Endothelial cell of umbilical vein (primary cell): Measurements from ENCODE around the gene MEF2D. TPM values are rescaled to one million over a fixed set of nuclear protein-coding genes. Genes with fewer than 3 reads are reported as not detected.
A peak's percentile ranks its signal among the peaks of the same experiment; 100 is the strongest.

ENCODE experiments used
- BruUV-seq: library from RNA; stranded (reverse); fragments of 400-500 nt; replicated peaks from 2 replicates; lab custom pipeline; 2021; lab: Mats Ljungman, UMichigan
- CTCF ChIA-PET: fragments of 300-600, 350-600 bp; sonication (Branson Sonifier 250); formaldehyde crosslinking; loops from one replicate; lab custom pipeline; 2021; ENCODE audit warnings: antibody characterized with exemption, inconsistent platforms; lab: Charles Lee
- POLR2A ChIA-PET: fragments of 300-600, 350-600 bp; sonication (Branson Sonifier 250); formaldehyde crosslinking; loops from one replicate; lab custom pipeline; 2021; ENCODE audit warnings: antibody characterized with exemption, inconsistent platforms; lab: Charles Lee
- DNase-seq: peaks from one replicate; pipeline ENCODE4 v3.0.0-alpha.2; 2011; ENCODE audit warnings: low read depth, low spot score
- FAIRE-seq: peaks from 2 replicates; lab custom pipeline; 2011; peaks lifted over from hg19 to GRCh38; lab: Jason Lieb, UNC
- H2AFZ ChIP-seq: 2 replicates; pipeline ENCODE4 v1.6.0; 2012; ENCODE audit warnings: low read depth, low read length, control low read depth, inconsistent platforms
- H3K27ac ChIP-seq: 2 replicates; pipeline ENCODE4 v1.5.1; 2011; ENCODE audit warnings: low read depth, mild to moderate bottlenecking, control low read depth, low read length, moderate library complexity; ENCODE audit not compliant: insufficient read depth
- H3K27me3 ChIP-seq, 2 experiments: 2 replicates each; pipeline versions ENCODE4 v1.6.0 to v1.6.1; 2011; ENCODE audit warnings: low read length in 2 of 2, mixed read lengths in 1 of 2; ENCODE audit not compliant: control insufficient read depth in 2 of 2, insufficient read depth in 2 of 2
- H3K36me3 ChIP-seq, 2 experiments: 2 replicates in 1 of 2; 3 replicates in 1 of 2; pipeline ENCODE4 v1.5.1; 2011; ENCODE audit warnings: low read length in 2 of 2, mild to moderate bottlenecking in 1 of 2, moderate library complexity in 1 of 2; ENCODE audit not compliant: control insufficient read depth in 2 of 2, insufficient read depth in 2 of 2; ENCODE audit errors: extremely low read depth in 1 of 2
- H3K4me1 ChIP-seq: 3 replicates; pipeline ENCODE4 v1.5.1; 2011; ENCODE audit warnings: mild to moderate bottlenecking, low read length; ENCODE audit not compliant: control insufficient read depth, insufficient read depth; ENCODE audit errors: extremely low read depth
- H3K4me2 ChIP-seq: 2 replicates; pipeline ENCODE4 v1.6.1; 2011; ENCODE audit warnings: low read length, control low read depth, mixed read lengths; ENCODE audit not compliant: insufficient read depth
- H3K4me3 ChIP-seq, 3 experiments: fragments of 200-600 bp in 1 of 3; sonication (generic), shearing (Covaris generic) in 1 of 3; replicated peaks in 1 of 3; 2 replicates each; pipeline ENCODE4 v1.5.1; 2011 to 2016; ENCODE audit warnings: control low read depth in 3 of 3, low read length in 3 of 3, mild to moderate bottlenecking in 2 of 3, inconsistent platforms in 1 of 3, low read depth in 1 of 3, moderate library complexity in 1 of 3; ENCODE audit not compliant: insufficient read depth in 1 of 3
- H3K79me2 ChIP-seq: 2 replicates; pipeline ENCODE4 v1.6.0; 2012; ENCODE audit warnings: low read length, inconsistent platforms; ENCODE audit not compliant: control insufficient read depth, insufficient read depth
- H3K9ac ChIP-seq: replicated peaks from 2 replicates; pipeline ENCODE3; 2011; ENCODE audit warnings: low read length, control low read depth; ENCODE audit not compliant: insufficient read depth; ENCODE audit errors: extremely low read depth
- H3K9me1 ChIP-seq: replicated peaks from 3 replicates; pipeline ENCODE4 v1.6.0; 2011; ENCODE audit warnings: mild to moderate bottlenecking, low read length; ENCODE audit not compliant: control insufficient read depth, insufficient read depth; ENCODE audit errors: extremely low read depth
- H3K9me3 ChIP-seq: replicated peaks from 2 replicates; pipeline ENCODE4 v1.5.1; 2012; ENCODE audit warnings: low read length, inconsistent platforms; ENCODE audit not compliant: control insufficient read depth, insufficient read depth
- H4K20me1 ChIP-seq: replicated peaks from 2 replicates; pipeline ENCODE3; 2011; ENCODE audit warnings: mild to moderate bottlenecking, low read length; ENCODE audit not compliant: control insufficient read depth, insufficient read depth; ENCODE audit errors: extremely low read depth
- CTCF ChIP-seq, 2 donors: IDR thresholded peaks; 1 replicate in 1 of 2; 2 replicates in 1 of 2; pipeline ENCODE4 v1.5.1; 2011; ENCODE audit warnings: low read length in 2 of 2, mild to moderate bottlenecking in 2 of 2, moderate library complexity in 2 of 2, control low read depth in 1 of 2, inconsistent platforms in 1 of 2, low read depth in 1 of 2; ENCODE audit not compliant: insufficient read depth in 1 of 2; ENCODE audit errors: extremely low read depth in 1 of 2
- EZH2 ChIP-seq: IDR thresholded peaks from 2 replicates; pipeline ENCODE4 v1.6.1; 2012; ENCODE audit warnings: borderline replicate concordance, low read depth, mild to moderate bottlenecking, moderate library complexity, low read length, inconsistent platforms; ENCODE audit not compliant: severe bottlenecking
- FOS ChIP-seq: IDR thresholded peaks from 2 replicates; pipeline ENCODE4 v1.6.1; 2011; ENCODE audit warnings: mild to moderate bottlenecking, low read length, moderate library complexity, borderline replicate concordance; ENCODE audit not compliant: insufficient read depth
- GATA2 ChIP-seq: IDR thresholded peaks from 2 replicates; pipeline ENCODE4 v1.7.0; 2011; ENCODE audit warnings: low read depth, mild to moderate bottlenecking, moderate library complexity, mixed read lengths, low read length; ENCODE audit not compliant: insufficient read length, insufficient read depth
- JUN ChIP-seq: IDR thresholded peaks from 2 replicates; pipeline ENCODE4 v1.6.1; 2011; ENCODE audit warnings: borderline replicate concordance, low read depth; ENCODE audit not compliant: insufficient read length, insufficient read depth
- MAX ChIP-seq: IDR thresholded peaks from 2 replicates; pipeline ENCODE4 v1.6.1; 2011; ENCODE audit not compliant: insufficient read depth, insufficient read length
- MYC ChIP-seq: IDR thresholded peaks from one replicate; pipeline ENCODE4 v1.6.1; 2011; ENCODE audit warnings: mild to moderate bottlenecking, low read depth, low read length
- POLR2A ChIP-seq: IDR thresholded peaks from 2 replicates; pipeline ENCODE4 v1.6.1; 2012; ENCODE audit warnings: low read depth, mild to moderate bottlenecking, control low read depth, low read length
- POLR2AphosphoS5 ChIP-seq: IDR thresholded peaks from 2 replicates; pipeline ENCODE4 v1.6.1; 2012; ENCODE audit warnings: low read depth, mild to moderate bottlenecking, control low read depth, low read length, moderate library complexity; ENCODE audit not compliant: insufficient read depth
- dilution Hi-C: fragments of 300-500 bp; cut with MboI; formaldehyde crosslinking; loops from one replicate; pipeline ENCODE4 v1.15.0; 2019; ENCODE audit warnings: low sequenced_read_pairs; ENCODE audit not compliant: extremely low pct_ligation_motif_present
- intact Hi-C: fragments of 100-400 bp; cut with micrococcal nuclease; formaldehyde crosslinking; loops from one replicate; pipeline ENCODE4 v1.10.0; 2022
- polyA plus RNA-seq, 4 experiments: library from polyadenylated mRNA; depleted of rRNA in 3 of 4; stranded (reverse) in 3 of 4; unstranded in 1 of 4; fragments of >200 nt; gene quantifications; 2 replicates each; pipeline versions ENCODE4 v1.2.1 to v1.2.3, GENCODE V29; 2011 to 2012; ENCODE audit warnings: missing spikeins in 1 of 4
- total RNA-seq: library from RNA; stranded (reverse); gene quantifications from 2 replicates; pipeline ENCODE4 v1.2.3, GENCODE V29; 2021

Gene MEF2D
- total and polyA plus RNA-seq, 2 donors (not counting 3 experiments of a cell fraction or from before 2014, with no cell fraction given) = 45.4 to 52.2 TPM

GRCh38 chr1:156432669-156433018 lies 67.9 kb downstream of the MEF2D start:
- TF ChIP-seq EZH2 (peak; percentile 60), JUN (no peak), MAX (peak; percentile 16)
- BruUV-seq = no TSS peak
- no peak for DNase-seq
- POLR2A ChIA-PET = no interaction called here
- no peaks in the 10 kb centered on the region for H3K9me3 ChIP-seq
- H3K36me3 ChIP-seq = no peaks in the 10 kb centered on the region
- H3K27ac ChIP-seq = no peak overlapping the region
- H3K4me1 ChIP-seq = peaks cover 4% of the 10 kb centered on the region
- H3K79me2 ChIP-seq = no peaks in the 10 kb centered on the region
- dilution Hi-C loops = no loop called here
- FAIRE-seq = no peak
- no peaks in the 10 kb centered on the region for H4K20me1 ChIP-seq
- no peak overlapping the region for H3K4me3 ChIP-seq
- no peak overlapping the region for H2AFZ ChIP-seq
- no peak overlapping the region for H3K4me2 ChIP-seq
- H3K27me3 ChIP-seq = peaks cover 92 to 95% of the 10 kb centered on the region in 2 experiments
- no peaks in the 10 kb centered on the region for H3K9me1 ChIP-seq
- intact Hi-C loops = no loop called here
- CTCF ChIA-PET = interaction anchor here (0.8 to 8.0 kb wide), 7 partner anchors 9 to 73 kb away, joined by 3 to 111 read pairs (median 5); no protein-coding TSS in a partner anchor
- H3K9ac ChIP-seq = no peak overlapping the region

- no peak overlapping the region for H2AFZ ChIP-seq
- dilution Hi-C loops (no loop called here), intact Hi-C loops (no loop called here)
- no peak for DNase-seq
- peaks cover 4% of the 10 kb centered on the region for H3K4me1 ChIP-seq
- no peaks in the 10 kb centered on the region for H3K36me3 ChIP-seq
- H3K9ac ChIP-seq = no peak overlapping the region
- H3K27ac ChIP-seq = no peak overlapping the region
- H3K9me3 ChIP-seq = no peaks in the 10 kb centered on the region
- H4K20me1 ChIP-seq = no peaks in the 10 kb centered on the region
- TF ChIP-seq JUN (no peak), GATA2 (no peak), FOS (no peak), CTCF (IDR thresholded peaks at IDR 0.05; ENCODE audit: extremely low read depth in 1 of 2, insufficient read depth in 1 of 2, low read depth in 1 of 2, low read length in 2 of 2) (no peak), POLR2AphosphoS5 (no peak), MYC (no peak), POLR2A (no peak), MAX (no peak), EZH2 (peak; percentile 62)
- H3K4me2 ChIP-seq = no peak overlapping the region
- H3K79me2 ChIP-seq = no peaks in the 10 kb centered on the region
- POLR2A ChIA-PET = interaction anchor here (0.5 kb wide), 1 partner anchor 1827 kb away, joined by 3 read pairs; no protein-coding TSS in a partner anchor
- BruUV-seq = no TSS peak
- CTCF ChIA-PET = interaction anchor here (0.7 to 8.0 kb wide), 8 partner anchors 9 to 188 kb away, joined by 3 to 111 read pairs (median 4); no protein-coding TSS in a partner anchor
- H3K27me3 ChIP-seq = peaks cover 88 to 94% of the 10 kb centered on the region in 2 experiments
- no peak for FAIRE-seq
- no peaks in the 10 kb centered on the region for H3K9me1 ChIP-seq
- no peak overlapping the region for H3K4me3 ChIP-seq
Observed at GRCh38 chr1:156431769-156432668, 68.6 kb downstream of the MEF2D start.
